HG02840 (cell line): ENCODE measurements around the gene FOLR1.
A peak's percentile ranks its signal among the peaks of the same experiment; 100 is the strongest.

ENCODE experiments used
- ATAC-seq: cut with Tn5 transposase; IDR thresholded peaks from one replicate; pipeline ENCODE4 v1.9.1; 2021; ENCODE audit warnings: mild to moderate bottlenecking, moderate library complexity, moderate number of reproducible peaks; ENCODE audit not compliant: unreplicated experiment, low FRiP score

FOLR1 gene

DNA sequence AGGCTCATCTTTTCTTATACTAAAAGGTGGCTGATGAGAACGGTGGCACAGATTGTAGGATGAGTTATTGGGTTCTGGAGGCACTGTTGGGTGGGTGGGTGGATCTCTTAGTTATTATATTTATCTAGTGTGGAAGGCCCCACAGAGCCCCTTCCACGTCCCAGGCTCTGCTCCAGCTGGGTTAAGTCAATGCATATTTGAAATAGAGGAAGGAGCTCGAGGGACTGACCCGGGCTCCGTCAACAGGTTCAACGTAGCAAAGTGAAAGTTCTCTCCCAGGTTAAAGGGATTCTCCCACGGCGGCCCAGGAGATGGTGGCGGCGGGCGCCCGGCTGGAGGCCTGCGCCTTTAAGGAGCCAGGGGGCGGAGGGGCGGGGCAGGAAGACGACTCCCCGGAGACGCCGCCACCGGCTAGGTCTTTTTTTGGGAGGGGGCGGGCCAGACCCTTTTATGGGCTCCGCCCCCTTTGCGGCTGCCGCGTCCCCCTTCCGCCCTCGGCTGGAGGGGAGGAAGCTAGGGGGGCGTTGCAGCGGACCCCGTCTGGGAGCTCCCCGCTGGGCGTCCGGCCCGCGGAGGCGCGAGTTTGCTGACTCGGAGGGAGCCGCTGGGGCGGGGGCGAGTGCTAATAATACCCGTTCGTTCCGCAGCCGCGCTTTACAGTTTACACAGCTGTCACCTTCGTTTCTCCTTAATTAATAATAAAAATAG, 31.1 kb downstream of the FOLR1 start:
- peak; percentile 69 for ATAC-seq

DNA sequence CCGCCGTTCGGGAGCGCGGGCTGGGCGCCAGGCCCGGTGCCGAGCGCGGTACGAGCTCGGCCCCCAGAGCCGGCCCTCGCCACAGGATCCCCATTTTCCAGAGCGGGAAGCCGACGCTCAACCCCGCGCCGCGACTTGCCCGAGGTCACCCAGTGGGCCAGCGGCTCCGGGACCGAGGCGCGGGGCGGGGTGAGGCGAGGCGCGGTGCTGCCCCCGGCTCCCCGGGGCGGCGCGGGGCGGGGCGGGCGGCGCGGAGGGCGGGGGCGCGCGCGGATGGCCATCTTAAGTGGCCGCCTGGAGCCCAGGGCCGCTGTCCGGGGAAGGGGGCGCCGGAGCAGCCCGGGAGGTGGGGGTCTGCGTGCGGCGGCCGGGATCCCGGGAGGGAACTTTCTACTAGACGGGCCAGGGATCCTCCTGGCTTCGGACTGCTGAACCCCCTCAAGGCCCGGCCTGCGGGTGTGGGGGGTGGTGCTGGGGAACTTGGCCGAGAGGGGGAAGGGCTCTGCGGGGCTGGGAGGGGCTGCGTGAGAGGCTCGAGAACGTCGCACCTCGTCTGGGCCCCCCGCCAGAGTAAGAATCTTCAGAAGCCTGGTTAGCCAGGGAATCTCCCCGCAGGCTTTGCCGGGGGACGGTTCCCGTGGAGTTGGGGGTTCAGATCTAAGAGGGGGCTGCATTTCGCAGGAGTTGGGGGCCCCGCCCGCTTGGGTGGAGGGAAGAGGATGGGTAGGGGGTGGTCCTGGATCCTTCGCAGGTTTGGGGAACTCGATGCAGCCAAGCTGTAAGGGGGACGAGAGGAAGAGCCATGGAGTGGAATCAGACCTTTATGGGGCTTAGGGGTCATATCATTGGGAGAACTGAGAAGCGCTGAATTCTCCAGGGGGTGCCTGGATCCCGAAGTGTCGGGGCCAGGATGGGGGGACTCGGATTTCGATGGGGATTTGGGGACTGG, 31.9 kb downstream of the FOLR1 start:
- ATAC-seq = peak; percentile 48

DNA sequence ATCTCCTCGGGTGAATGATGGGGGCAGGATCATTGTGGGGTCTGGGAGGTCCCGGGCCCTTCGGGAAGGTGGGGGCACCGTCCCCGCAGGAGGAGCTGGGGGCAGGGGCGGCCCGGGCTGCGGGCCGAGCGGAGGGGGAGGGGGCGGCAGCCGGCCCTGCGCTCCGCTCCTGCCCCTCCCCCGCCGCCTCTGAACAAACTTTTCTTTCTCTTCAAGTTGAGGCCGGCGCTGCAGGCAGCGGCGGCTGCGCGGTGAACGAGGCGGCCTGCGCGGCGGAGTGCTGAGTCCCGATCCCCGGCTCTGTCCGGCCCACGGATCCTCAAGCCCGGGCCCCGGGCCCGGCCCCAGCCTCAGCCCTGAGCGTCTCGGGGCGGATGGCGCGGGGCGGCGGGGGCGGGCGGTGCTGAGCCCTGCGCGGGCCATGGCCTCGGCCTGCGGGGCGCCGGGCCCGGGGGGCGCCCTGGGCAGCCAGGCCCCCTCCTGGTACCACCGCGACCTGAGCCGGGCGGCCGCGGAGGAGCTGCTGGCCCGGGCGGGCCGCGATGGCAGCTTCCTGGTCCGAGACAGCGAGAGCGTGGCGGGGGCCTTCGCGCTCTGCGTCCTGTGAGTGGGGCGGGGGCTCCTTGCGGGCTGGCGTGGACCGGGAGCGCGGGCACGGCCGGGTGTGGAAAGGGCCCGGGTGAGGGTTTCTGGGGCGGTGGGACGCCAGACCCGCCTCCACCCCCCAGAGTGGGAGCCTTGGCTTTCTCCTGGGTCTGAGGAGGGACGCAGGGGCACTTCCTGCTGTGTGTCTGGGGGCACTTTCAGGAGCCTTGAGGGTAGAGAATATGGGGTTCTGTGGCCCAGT, 32.8 kb downstream of the FOLR1 start, which contains the start of gene INPPL1:
Gene INPPL1, plus strand, starts transcription at position 204 of the 847 bp plus-strand sequence. Its CDS starts 218 bp downstream, at position 422.
- no peak for ATAC-seq

DNA sequence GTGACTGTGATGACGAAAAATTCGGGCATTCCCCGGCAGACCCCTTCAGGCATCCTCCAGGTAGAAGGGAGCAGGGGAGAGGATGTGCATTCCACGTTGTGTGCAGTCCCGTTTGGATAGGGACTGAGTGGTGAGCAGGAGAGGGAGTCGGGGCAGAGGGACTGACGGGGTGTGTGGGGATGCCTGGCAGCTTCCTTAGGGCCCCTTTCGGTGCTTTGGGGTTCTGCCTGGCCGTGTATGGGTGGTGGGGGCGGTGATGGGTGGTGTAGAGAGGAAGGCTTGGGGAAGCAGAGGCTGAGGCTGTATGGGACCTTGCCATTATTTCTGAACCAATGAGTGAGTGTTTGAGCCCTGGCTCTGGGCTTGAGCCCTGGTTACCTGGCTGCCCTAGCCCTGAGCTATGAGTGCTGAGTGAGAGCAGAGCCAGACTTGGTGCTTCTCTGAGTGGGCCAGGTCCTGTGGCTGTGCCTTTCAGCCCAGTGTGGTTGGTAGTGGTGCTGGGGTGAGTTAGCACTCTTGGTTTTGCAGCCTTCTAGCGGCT, 33.5 kb downstream of the FOLR1 start:
- no peak for ATAC-seq

DNA sequence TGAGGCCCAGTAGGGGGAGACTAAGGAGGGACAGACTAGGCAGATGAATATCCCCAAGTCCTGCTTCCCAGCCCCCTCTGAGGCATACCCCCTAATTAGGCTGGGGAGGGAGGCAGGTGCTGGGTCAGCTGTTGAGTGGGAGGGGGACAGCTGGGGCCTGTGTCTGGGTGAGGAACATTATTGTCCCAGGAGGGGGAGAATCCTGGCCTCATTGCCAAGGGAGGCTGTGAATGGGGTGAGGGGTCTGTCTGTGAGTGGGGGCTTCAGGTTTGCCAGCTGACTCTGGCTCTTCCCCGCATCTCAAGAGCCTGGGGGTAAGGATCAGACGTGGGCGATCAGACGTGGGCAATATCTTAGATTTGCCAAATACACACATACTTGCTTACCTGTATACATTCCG, 34.8 kb downstream of the FOLR1 start:
- ATAC-seq = no peak

DNA sequence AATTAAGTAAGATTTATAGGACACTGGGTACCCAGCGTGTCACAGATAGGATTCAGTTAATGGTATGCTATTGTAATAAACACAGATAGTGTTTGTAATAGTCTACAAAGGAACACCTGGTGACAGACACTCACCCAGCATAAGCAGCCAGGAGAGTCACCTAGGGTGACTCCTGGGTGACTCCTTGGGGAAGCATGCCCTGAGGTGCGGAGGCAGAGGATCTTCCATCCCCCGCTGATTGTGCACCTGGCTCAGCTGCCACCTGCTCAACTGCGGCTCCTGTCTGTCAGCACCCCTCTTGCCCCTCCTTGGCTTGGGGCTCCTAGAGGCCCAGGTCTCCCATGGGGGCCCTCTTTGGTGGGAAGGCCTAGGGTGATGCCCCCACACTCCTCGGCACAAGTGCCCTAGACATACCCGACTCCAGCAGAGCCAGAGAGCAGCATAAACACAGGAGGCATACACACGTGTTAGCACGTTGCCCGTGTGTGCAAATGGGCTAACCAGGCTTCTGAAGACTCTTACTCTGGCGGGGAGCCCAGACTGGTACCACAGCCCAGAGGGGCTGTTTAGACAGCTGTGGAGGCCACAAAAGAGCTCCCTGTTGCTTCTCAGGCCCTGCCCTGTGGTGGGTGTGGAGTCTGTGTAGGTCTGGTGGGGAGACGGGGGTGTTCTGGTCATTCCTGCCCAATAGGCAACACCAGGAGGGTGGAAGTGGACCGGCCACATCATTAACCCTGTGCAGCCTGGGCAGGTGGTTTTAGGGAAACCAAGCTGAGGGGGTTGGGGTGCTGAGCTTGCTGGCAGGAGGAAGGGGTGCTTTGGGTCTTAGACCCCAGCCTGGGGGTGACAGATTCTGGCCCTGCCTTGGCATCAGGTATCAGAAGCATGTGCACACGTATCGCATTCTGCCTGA, 35.6 kb downstream of the FOLR1 start:
- no peak for ATAC-seq

DNA sequence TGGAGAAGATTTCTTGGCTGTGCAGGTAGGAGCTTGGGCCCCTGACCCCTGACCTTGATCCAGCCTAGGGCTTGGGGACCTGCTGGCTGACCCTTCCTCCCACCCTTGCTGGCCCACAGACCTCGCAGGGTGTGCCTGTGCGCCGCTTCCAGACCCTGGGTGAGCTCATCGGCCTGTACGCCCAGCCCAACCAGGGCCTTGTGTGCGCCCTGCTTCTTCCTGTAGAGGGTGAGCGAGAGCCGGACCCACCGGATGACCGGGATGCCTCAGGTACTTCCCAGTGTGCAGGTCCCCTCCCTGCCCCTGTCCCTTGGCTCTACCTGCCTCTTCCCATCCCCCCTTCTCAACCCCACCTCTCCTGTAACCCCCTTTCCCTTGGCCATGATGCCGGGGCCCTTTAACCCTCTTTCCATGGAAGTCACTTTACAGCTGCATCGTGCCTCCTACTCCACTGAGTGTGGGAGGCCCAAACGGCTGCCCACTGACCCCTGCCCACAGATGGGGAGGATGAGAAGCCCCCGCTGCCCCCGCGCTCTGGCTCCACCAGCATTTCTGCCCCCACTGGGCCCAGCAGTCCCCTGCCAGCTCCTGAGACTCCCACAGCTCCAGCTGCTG, 36.4 kb downstream of the FOLR1 start:
- no peak for ATAC-seq

DNA sequence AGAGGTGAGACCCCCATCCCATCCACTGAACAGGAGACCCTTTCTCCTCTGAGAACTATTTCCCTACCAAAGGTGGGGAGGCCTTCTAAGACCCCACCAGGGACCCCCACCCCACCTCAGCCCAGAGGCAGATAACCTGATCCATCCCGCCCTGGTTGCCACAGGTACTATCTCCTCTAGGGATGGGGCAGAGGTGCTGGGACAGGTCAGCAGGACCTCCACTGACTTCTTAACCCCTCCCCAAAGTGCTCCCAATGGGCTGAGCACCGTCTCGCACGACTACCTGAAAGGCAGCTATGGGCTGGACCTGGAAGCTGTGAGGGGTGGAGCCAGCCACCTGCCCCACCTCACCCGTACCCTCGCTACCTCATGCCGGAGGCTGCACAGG, 36.9 kb downstream of the FOLR1 start:
- no peak for ATAC-seq

DNA sequence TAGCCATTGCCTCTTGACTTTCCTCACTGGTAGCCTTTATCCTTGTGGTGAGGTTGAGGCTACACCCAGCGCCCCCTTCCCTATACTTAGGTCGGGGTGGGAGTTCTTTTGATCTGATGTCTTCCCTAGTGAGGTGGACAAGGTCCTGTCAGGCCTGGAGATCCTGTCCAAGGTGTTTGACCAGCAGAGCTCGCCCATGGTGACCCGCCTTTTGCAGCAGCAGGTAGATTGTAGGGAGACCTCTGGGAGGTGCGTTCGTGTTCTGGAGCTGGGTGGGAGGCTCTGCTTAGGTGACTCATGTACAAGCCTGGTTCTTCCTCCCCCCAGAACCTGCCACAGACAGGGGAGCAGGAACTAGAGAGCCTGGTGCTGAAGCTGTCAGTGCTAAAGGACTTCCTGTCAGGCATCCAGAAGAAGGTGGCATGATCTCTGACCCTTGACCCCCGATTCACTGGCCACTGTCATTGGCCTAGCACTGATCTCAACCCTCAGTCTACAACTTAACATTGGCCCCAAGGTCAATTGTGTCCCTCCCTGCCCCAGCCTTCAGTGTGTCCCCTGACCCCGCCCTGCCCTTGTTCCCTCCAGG, 37.5 kb downstream of the FOLR1 start:
- no peak for ATAC-seq

DNA sequence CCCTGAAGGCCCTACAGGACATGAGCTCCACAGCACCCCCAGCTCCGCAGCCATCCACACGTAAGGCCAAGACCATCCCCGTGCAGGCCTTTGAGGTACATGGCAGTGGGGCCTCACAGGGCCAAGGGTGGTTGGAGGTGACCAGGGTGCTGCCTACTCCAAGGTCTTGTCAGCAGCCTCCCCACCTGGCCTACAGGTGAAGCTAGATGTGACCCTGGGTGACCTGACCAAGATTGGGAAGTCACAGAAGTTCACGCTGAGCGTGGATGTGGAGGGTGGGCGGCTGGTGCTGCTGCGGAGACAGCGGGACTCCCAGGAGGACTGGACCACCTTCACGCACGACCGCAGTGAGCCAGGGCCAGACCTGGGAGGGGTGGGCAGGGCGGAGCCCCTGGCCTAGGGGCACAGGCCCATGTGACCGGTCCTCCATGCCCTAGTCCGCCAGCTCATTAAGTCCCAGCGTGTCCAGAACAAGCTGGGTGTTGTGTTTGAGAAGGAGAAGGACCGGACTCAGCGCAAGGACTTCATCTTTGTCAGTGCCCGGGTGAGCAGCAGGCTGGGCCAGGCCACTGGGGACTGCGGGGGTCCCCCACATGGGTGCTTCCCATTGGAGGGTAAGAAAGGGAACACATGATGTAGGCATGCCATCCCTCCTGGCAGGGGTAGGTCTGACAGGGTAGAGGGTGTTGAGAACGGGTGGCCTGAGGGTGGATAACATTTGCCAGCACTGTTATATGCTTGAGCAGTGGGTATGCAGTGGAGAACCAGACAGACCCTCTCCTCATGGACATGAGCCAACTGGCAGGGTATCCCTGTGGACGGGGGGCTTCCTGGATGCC, 38.2 kb downstream of the FOLR1 start:
- ATAC-seq = no peak

DNA sequence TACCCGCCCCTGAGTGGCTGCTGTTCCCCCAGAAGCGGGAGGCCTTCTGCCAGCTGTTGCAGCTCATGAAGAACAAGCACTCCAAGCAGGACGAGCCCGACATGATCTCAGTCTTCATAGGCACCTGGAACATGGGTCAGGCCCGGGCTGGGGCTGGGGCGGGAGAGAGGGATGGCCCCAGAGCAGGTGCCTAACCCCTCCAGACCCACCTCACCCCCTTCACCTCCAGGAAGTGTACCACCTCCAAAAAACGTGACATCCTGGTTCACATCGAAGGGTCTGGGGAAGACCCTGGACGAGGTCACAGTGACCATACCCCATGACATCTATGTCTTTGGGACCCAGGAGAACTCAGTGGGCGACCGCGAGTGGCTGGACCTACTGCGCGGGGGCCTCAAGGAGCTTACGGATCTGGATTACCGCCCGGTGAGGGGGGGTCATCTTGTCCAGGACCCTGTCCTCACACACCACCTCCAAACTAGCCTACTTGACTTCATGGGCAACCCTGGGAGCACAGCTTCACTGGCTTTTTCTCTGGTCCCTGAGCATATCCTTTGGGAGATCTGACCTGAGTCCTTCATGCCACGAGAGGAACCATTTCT, 38.9 kb downstream of the FOLR1 start:
- no peak for ATAC-seq

DNA sequence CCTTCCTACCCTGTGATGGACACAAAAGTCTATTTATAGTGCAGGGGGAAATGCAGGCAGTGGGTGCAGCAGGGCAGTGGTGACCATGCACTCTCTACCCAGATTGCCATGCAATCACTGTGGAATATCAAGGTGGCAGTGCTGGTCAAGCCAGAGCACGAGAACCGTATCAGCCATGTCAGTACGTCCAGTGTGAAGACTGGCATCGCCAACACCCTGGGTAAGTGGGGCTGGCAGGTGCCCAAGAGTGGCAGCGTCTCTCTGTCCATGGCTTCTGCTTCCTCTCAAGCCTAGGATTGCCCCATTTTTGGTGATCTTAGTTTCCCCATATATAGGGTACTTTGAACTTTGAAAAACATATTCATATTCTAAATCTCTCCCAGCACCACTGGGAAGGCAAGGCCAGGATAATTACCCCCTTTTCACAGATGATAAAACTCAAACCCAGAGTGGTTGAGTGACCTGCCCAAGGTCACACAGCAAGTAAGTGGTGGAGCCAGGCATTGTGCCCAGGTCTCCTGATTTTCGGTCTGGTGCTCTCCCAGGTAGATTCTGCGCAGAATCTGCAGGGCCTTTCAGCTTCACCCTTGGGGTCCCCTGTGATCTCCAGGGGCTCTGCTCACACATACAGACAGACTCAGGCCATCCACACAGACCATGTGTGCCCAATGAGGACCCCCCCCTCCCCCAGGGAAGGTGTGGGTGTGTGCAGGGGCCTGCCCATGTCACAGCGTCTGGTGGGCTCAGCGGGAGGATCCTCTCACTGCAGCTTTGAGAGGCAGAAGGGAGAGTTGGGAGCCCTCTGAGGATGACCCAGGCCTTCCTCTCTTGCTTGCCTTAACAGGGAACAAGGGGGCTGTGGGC, 39.7 kb downstream of the FOLR1 start:
- no peak for ATAC-seq

DNA sequence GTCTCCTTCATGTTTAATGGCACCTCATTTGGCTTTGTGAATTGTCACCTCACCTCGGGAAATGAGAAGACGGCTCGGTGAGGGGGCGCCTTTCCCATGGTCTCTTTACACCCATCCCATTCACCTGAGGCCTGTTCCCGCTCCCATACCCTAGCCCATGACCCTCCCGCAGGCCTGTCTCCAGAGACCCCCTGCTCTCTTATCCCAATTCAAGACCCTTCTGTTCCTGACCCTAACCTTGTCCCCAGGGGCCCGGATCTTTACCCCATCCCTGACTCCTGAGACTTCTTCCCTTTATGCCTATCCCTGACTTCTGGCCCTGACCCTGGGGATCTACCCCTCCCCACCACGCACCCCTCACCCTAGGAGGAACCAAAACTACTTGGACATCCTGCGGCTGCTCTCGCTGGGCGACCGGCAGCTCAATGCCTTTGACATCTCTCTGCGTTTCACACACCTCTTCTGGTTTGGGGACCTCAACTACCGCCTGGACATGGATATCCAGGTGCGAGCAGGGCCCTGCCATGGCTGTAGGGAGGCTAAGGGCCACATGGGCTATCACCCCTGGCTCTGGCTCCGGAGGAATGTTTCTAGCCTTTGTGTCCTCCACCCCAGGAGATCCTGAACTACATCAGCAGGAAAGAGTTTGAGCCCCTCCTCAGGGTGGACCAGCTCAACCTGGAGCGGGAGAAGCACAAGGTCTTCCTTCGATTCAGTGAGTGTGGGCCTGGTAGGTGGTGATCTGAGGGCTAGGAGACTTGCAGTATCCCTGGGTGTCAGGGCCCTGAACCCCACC, 40.5 kb downstream of the FOLR1 start:
- ATAC-seq = no peak

DNA sequence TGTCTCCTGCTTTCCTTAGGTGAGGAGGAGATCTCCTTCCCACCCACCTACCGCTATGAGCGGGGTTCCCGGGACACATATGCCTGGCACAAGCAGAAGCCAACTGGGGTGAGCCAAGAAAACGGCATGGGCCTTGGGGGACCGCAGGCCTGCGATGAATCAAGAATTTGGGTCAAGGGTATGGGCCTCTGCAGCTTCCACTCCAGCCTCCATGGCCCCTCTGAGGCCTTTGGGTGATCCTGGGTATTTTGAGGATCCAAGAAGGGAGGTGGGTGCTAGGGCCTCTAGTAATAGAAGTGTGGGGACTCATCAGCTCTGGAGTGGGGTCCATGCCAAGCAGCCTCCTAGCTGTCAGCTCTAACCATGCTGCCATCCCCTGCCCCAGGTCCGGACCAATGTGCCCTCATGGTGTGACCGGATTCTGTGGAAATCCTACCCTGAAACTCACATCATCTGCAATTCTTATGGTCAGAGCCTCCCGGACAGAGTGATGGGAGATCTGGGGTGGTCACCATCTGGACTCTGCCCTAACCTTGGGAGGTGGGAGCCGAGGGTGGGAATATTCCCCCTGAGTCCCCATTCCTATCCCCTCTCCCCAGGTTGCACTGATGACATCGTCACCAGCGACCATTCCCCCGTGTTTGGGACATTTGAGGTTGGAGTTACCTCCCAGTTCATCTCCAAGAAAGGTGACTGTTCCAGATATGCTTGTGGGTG, 41.3 kb downstream of the FOLR1 start:
- ATAC-seq = no peak
